ENCODE measurements around the gene ATP6V1F.

ATP6V1F gene

GRCh38 chr7:128835790-128836641 lies 26.6 kb upstream of the ATP6V1F start:
- no peak for DNase-seq

GRCh38 chr7:128836729-128837348 lies 25.8 kb upstream of the ATP6V1F start:
- DNase-seq = no peak

DNA sequence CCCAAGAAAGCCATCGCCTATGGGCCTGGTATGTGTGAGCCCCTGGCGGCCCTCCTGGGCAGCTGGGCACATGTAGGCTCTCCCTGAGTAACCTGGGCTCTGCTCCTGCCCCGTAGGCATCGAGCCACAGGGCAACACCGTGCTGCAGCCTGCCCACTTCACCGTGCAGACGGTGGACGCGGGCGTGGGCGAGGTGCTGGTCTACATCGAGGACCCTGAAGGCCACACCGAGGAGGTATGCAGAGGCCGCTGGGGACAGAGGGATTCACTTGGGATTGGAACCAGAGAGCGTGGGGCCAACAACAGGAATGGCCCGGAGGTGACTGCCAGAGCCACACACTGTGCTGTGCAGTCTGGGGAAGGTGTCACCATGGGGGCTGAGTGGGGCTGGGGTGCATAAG lies 25.1 kb upstream of the ATP6V1F start:
- DNase-seq = no peak

DNA sequence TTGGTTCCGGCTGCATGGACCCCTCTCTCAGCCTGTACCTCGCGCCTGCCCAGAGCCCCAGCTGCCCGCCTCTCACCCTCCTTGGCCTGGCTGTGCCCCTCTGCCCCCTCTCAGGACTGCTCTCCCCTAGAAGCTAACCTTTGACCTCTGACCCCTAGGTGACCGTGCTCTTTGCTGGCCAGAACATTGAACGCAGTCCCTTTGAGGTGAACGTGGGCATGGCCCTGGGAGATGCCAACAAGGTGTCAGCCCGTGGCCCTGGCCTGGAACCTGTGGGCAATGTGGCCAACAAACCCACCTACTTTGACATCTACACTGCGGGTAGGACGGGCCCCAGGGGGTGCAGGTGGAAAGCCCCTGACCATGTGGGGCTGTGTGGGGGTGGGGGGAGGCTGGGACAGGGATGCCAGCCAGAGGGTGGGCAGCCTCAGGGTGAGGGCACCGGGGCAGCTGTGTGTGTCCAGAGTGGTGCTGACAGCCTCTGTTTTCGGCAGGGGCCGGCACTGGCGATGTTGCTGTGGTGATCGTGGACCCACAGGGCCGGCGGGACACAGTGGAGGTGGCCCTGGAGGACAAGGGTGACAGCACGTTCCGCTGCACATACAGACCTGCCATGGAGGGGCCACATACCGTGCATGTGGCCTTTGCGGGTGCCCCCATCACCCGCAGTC lies 24.4 kb upstream of the ATP6V1F start:
- no peak for DNase-seq

GRCh38 chr7:128838981-128839731 lies 23.5 kb upstream of the ATP6V1F start:
- DNase-seq = no peak

GRCh38 chr7:128839751-128840177 lies 22.9 kb upstream of the ATP6V1F start:
- DNase-seq = no peak

DNA sequence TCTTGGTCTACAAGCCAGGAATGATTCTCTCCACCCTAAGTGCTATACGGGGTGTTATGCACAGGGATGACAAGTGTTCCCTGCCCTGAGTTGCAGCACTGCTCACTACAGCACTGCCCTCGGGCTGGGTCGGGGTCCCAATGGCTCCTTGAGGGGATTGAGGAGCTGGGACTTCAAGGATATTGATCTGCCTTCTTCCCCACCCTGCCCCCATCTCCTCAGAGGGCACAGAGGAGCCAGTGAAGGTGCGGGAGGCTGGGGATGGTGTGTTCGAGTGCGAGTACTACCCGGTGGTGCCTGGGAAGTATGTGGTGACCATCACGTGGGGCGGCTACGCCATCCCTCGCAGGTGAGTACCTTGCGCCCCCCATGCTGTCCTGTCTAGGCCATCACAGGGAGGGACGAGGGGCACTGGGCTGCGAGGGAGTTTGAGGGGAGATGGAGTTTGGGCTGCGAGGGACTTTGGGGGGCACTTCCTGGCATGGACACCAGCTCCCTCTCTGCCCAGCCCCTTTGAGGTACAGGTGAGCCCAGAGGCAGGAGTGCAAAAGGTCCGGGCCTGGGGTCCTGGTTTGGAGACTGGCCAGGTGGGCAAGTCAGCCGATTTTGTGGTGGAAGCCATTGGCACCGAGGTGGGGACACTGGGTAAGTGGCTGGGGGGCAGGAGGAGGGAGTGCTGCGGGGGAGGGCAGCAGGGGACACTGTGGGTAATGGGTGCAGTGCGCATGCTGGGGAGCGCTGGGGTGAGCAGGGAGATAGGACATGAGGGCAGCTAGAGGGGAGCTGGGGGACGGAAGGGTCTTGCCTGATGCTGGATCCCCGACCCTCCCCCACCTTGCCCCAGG lies 22.1 kb upstream of the ATP6V1F start:
- no peak for DNase-seq

GRCh38 chr7:128841171-128841690 lies 21.4 kb upstream of the ATP6V1F start:
- DNase-seq = no peak

- DNase-seq = peak; percentile 50
Measured at GRCh38 chr7:128841921-128842673, 20.6 kb upstream of the ATP6V1F start.

DNA sequence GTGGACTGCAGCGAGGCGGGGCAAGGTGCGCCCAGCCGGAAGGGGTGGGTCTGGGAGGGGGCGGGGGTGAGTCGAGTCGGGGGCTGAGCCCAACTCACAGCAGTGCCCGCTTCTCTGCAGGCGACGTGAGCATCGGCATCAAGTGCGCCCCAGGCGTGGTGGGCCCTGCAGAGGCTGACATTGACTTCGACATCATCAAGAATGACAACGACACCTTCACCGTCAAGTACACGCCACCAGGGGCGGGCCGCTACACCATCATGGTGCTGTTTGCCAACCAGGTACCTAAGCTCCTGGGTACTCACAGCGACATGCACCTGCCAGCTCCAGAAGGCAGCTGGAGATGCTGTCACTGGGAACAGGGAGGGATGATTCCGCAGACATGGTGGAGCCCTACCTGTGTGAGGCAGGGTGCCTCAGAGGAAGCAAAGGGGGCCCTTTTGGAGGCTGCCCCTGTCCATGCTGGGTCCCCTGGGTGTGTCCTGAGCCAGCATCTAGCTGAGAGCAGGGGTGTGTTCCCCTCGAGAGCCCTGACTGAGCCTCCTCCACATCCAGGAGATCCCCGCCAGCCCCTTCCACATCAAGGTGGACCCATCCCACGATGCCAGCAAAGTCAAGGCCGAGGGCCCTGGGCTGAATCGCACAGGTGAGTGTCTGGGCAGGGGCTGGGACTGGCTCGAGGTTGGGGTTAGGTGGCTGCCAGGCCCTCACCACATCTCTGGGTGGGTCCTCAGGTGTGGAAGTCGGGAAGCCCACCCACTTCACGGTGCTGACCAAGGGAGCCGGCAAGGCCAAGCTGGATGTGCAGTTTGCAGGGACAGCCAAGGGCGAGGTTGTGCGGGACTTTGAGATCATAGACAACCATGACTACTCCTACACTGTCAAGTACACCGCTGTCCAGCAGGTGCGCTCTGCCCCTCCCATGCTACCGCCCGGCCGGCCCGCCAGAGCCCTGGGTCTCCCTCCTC lies 19.7 kb upstream of the ATP6V1F start:
- DNase-seq = no peak

DNA sequence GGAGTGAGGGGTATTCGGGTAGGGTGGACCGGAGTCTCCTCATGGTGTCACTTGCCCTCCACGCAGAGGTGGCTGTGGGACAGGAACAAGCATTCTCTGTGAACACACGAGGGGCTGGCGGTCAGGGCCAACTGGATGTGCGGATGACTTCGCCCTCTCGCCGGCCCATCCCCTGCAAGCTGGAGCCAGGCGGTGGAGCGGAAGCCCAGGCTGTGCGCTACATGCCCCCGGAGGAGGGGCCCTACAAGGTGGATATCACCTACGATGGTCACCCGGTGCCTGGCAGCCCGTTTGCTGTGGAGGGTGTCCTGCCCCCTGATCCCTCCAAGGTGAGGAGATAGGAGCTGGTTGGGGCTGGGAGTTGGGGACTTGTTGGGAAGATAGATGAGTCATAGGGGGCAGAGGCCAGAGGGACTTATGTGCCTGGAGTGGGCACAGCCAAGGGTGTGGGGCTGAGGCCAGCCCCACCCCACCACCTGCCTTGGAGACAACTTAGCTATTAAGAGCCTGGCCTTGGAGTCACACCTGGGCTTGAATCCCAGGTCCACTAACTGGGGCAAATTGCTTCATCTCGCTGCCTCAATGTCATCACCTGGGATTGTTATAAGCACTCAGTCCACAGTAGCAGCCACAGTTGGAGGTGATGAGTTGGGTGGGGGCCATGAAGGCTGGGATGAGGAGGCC lies 18.6 kb upstream of the ATP6V1F start:
- no peak for DNase-seq

DNA sequence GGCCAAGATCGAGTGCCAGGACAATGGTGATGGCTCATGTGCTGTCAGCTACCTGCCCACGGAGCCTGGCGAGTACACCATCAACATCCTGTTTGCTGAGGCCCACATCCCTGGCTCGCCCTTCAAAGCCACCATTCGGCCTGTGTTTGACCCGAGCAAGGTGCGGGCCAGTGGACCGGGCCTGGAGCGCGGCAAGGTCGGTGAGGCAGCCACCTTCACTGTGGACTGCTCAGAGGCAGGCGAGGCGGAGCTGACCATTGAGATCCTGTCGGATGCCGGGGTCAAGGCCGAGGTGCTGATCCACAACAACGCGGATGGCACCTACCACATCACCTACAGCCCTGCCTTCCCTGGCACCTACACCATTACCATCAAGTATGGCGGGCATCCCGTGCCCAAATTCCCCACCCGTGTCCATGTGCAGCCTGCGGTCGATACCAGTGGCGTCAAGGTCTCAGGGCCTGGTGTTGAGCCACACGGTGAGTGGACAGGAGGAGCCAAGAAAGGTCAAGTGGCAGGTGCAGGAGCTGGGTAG lies 17.8 kb upstream of the ATP6V1F start:
- no peak for DNase-seq

- no peak for DNase-seq
Measured at GRCh38 chr7:128845475-128845874, 17.2 kb upstream of the ATP6V1F start.

DNA sequence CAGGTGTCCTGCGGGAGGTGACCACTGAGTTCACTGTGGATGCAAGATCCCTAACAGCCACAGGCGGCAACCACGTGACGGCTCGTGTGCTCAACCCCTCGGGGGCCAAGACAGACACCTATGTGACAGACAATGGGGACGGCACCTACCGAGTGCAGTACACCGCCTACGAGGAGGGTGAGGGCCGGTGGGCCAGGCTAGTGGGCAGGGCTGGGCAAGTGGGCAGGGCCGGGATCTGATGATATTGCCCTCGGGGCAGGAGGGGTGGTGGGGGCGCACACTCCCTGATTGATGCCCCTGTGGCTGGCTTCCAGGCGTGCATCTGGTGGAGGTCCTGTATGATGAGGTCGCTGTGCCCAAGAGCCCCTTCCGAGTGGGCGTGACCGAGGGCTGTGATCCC lies 16.7 kb upstream of the ATP6V1F start:
- DNase-seq = no peak

GRCh38 chr7:128846781-128847444 lies 15.7 kb upstream of the ATP6V1F start:
- DNase-seq = no peak

DNA sequence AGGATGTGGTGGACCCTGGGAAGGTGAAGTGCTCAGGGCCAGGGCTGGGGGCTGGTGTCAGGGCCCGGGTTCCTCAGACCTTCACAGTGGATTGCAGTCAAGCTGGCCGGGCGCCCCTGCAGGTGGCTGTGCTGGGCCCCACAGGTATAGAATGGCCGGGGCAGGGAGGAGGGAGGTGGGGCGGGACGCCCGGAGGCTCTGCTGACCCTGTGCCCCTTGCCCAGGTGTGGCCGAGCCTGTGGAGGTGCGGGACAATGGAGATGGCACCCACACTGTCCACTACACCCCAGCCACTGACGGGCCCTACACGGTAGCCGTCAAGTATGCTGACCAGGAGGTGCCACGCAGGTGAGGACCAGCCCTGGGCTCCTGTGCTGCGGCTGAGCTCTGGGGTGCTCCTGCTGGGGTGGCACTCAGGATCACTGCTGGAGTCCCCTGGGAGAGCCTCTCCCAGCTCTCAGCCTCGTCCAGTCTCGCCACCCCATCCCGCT lies 14.9 kb upstream of the ATP6V1F start:
- DNase-seq = no peak

- DNase-seq = no peak
Measured at GRCh38 chr7:128848289-128849155, 14.1 kb upstream of the ATP6V1F start.

Data from activated CD4-positive, alpha-beta T cell treated with anti-CD3 and anti-CD28 coated beads, Interleukin-2, amount 50 U/mL, for 1 hour (primary cell).